ENCODE data around the gene SLC25A39.

The SLC25A39 gene

GRCh38 chr17:44282264-44282663 is 42.4 kb downstream of the SLC25A39 start:
- Histone ChIP-seq H3K4me3 (ENCODE audit: low read length) (no peak overlapping the region), H3K79me1 (ENCODE audit: low read length) (no peaks in the 10 kb centered on the region), H3K4ac (ENCODE audit: low read depth, low read length) (no peak overlapping the region), H3K36me3 (ENCODE audit: control insufficient read depth, insufficient read depth, low read length) (no peaks in the 10 kb centered on the region), H4K5ac (ENCODE audit: low read length) (no peak overlapping the region), H3K27me3 (ENCODE audit: insufficient read depth, low read length, poor library complexity) (no peaks in the 10 kb centered on the region), H3K4me2 (ENCODE audit: low read length) (no peak overlapping the region), H3K27ac (ENCODE audit: low read depth, low read length) (no peak overlapping the region), H3K18ac (ENCODE audit: low read length) (no peak overlapping the region), H2AK5ac (ENCODE audit: low read length) (no peak overlapping the region), H3K9ac (ENCODE audit: low read length) (no peak overlapping the region), H4K8ac (ENCODE audit: low read depth, low read length) (no peak overlapping the region), H2BK5ac (ENCODE audit: low read length) (no peak overlapping the region), H2BK15ac (replicated peaks; ENCODE audit: low read depth) (no peak overlapping the region), H3K23ac (ENCODE audit: low read length) (no peak overlapping the region), H3K4me1 (ENCODE audit: control insufficient read depth, low read depth, low read length) (peaks cover 2% of the 10 kb centered on the region), H3K56ac (ENCODE audit: low read length) (no peak overlapping the region), H2BK120ac (ENCODE audit: low read depth, low read length) (no peak overlapping the region), H3K79me2 (ENCODE audit: control insufficient read depth, insufficient read depth, low read length) (no peaks in the 10 kb centered on the region)
- WGBS (ENCODE audit: extremely low coverage, insufficient coverage, low lambda C conversion rate) = no CpG with 5 or more reads among the region's 3 CpGs
- DNase-seq = no peak

- no peak overlapping the region for H4K8ac ChIP-seq (ENCODE audit: low read depth, low read length)
- H3K36me3 ChIP-seq (ENCODE audit: control insufficient read depth, insufficient read depth, low read length) = no peaks in the 10 kb centered on the region
- no peaks in the 10 kb centered on the region for H3K27me3 ChIP-seq (ENCODE audit: insufficient read depth, low read length, poor library complexity)
- no peak overlapping the region for H3K4ac ChIP-seq (ENCODE audit: low read depth, low read length)
- H3K9ac ChIP-seq (ENCODE audit: low read length) = no peak overlapping the region
- no peak overlapping the region for H2BK15ac ChIP-seq (replicated peaks; ENCODE audit: low read depth)
- H3K18ac ChIP-seq (ENCODE audit: low read length) = no peak overlapping the region
- H3K79me2 ChIP-seq (ENCODE audit: control insufficient read depth, insufficient read depth, low read length) = no peaks in the 10 kb centered on the region
- H3K4me1 ChIP-seq (ENCODE audit: control insufficient read depth, low read depth, low read length) = peaks cover 2% of the 10 kb centered on the region
- H4K5ac ChIP-seq (ENCODE audit: low read length) = no peak overlapping the region
- WGBS (ENCODE audit: extremely low coverage, insufficient coverage, low lambda C conversion rate) = no CpG with 5 or more reads among the region's 2 CpGs
- no peak overlapping the region for H3K4me3 ChIP-seq (ENCODE audit: low read length)
- no peak overlapping the region for H3K56ac ChIP-seq (ENCODE audit: low read length)
- no peak for DNase-seq
- no peak overlapping the region for H3K23ac ChIP-seq (ENCODE audit: low read length)
- H3K79me1 ChIP-seq (ENCODE audit: low read length) = no peaks in the 10 kb centered on the region
- no peak overlapping the region for H3K27ac ChIP-seq (ENCODE audit: low read depth, low read length)
- no peak overlapping the region for H2BK120ac ChIP-seq (ENCODE audit: low read depth, low read length)
- H2AK5ac ChIP-seq (ENCODE audit: low read length) = no peak overlapping the region
- H3K4me2 ChIP-seq (ENCODE audit: low read length) = no peak overlapping the region
- H2BK5ac ChIP-seq (ENCODE audit: low read length) = no peak overlapping the region
Measured at GRCh38 chr17:44281570-44281969, 43.1 kb downstream of the SLC25A39 start.

GRCh38 chr17:44280392-44280937 is 44.2 kb downstream of the SLC25A39 start:
- H3K4me3 ChIP-seq (ENCODE audit: low read length) = no peak overlapping the region
- H3K9ac ChIP-seq (ENCODE audit: low read length) = no peak overlapping the region
- no peak overlapping the region for H3K4me2 ChIP-seq (ENCODE audit: low read length)
- no peak for DNase-seq
- no peak overlapping the region for H3K56ac ChIP-seq (ENCODE audit: low read length)
- no CpG with 5 or more reads among the region's 12 CpGs for WGBS (ENCODE audit: extremely low coverage, insufficient coverage, low lambda C conversion rate)
- H2BK5ac ChIP-seq (ENCODE audit: low read length) = no peak overlapping the region
- H3K79me1 ChIP-seq (ENCODE audit: low read length) = no peaks in the 10 kb centered on the region
- H3K18ac ChIP-seq (ENCODE audit: low read length) = no peak overlapping the region
- no peak overlapping the region for H2AK5ac ChIP-seq (ENCODE audit: low read length)
- no peak overlapping the region for H4K5ac ChIP-seq (ENCODE audit: low read length)
- no peaks in the 10 kb centered on the region for H3K79me2 ChIP-seq (ENCODE audit: control insufficient read depth, insufficient read depth, low read length)
- H3K27ac ChIP-seq (ENCODE audit: low read depth, low read length) = no peak overlapping the region
- no peak overlapping the region for H3K23ac ChIP-seq (ENCODE audit: low read length)
- no peak overlapping the region for H3K4ac ChIP-seq (ENCODE audit: low read depth, low read length)
- H3K36me3 ChIP-seq (ENCODE audit: control insufficient read depth, insufficient read depth, low read length) = no peaks in the 10 kb centered on the region
- no peak overlapping the region for H2BK120ac ChIP-seq (ENCODE audit: low read depth, low read length)
- no peaks in the 10 kb centered on the region for H3K27me3 ChIP-seq (ENCODE audit: insufficient read depth, low read length, poor library complexity)
- H2BK15ac ChIP-seq (replicated peaks; ENCODE audit: low read depth) = no peak overlapping the region
- peaks cover 2% of the 10 kb centered on the region for H3K4me1 ChIP-seq (ENCODE audit: control insufficient read depth, low read depth, low read length)
- no peak overlapping the region for H4K8ac ChIP-seq (ENCODE audit: low read depth, low read length)

- no peak overlapping the region for H3K4me3 ChIP-seq (ENCODE audit: low read length)
- peak overlapping the region; percentile 73 for H3K56ac ChIP-seq (ENCODE audit: low read length)
- peaks cover 2% of the 10 kb centered on the region for H3K4me1 ChIP-seq (ENCODE audit: control insufficient read depth, low read depth, low read length)
- no peaks in the 10 kb centered on the region for H3K79me1 ChIP-seq (ENCODE audit: low read length)
- H2BK5ac ChIP-seq (ENCODE audit: low read length) = no peak overlapping the region
- H3K36me3 ChIP-seq (ENCODE audit: control insufficient read depth, insufficient read depth, low read length) = no peaks in the 10 kb centered on the region
- DNase-seq = peak; percentile 89
- no peak overlapping the region for H2BK120ac ChIP-seq (ENCODE audit: low read depth, low read length)
- peak overlapping the region; percentile 9 for H3K9ac ChIP-seq (ENCODE audit: low read length)
- no CpG with 5 or more reads among the region's 20 CpGs for WGBS (ENCODE audit: extremely low coverage, insufficient coverage, low lambda C conversion rate)
- H3K79me2 ChIP-seq (ENCODE audit: control insufficient read depth, insufficient read depth, low read length) = no peaks in the 10 kb centered on the region
- no peak overlapping the region for H3K23ac ChIP-seq (ENCODE audit: low read length)
- H3K4me2 ChIP-seq (ENCODE audit: low read length) = no peak overlapping the region
- no peak overlapping the region for H4K8ac ChIP-seq (ENCODE audit: low read depth, low read length)
- H3K27me3 ChIP-seq (ENCODE audit: insufficient read depth, low read length, poor library complexity) = no peaks in the 10 kb centered on the region
- H2BK15ac ChIP-seq (replicated peaks; ENCODE audit: low read depth) = no peak overlapping the region
- no peak overlapping the region for H4K5ac ChIP-seq (ENCODE audit: low read length)
- H3K4ac ChIP-seq (ENCODE audit: low read depth, low read length) = peak overlapping the region; percentile 49
- H3K27ac ChIP-seq (ENCODE audit: low read depth, low read length) = no peak overlapping the region
- no peak overlapping the region for H2AK5ac ChIP-seq (ENCODE audit: low read length)
- no peak overlapping the region for H3K18ac ChIP-seq (ENCODE audit: low read length)
Measured at GRCh38 chr17:44279666-44280391, 44.8 kb downstream of the SLC25A39 start.

- H3K18ac ChIP-seq (ENCODE audit: low read length) = no peak overlapping the region
- H2BK15ac ChIP-seq (replicated peaks; ENCODE audit: low read depth) = no peak overlapping the region
- H3K9ac ChIP-seq (ENCODE audit: low read length) = peak overlapping the region; percentile 9
- no peak overlapping the region for H4K5ac ChIP-seq (ENCODE audit: low read length)
- no peak overlapping the region for H3K23ac ChIP-seq (ENCODE audit: low read length)
- H2AK5ac ChIP-seq (ENCODE audit: low read length) = no peak overlapping the region
- no peaks in the 10 kb centered on the region for H3K27me3 ChIP-seq (ENCODE audit: insufficient read depth, low read length, poor library complexity)
- H3K4ac ChIP-seq (ENCODE audit: low read depth, low read length) = peak overlapping the region; percentile 49
- no peak overlapping the region for H4K8ac ChIP-seq (ENCODE audit: low read depth, low read length)
- H2BK5ac ChIP-seq (ENCODE audit: low read length) = no peak overlapping the region
- H2BK120ac ChIP-seq (ENCODE audit: low read depth, low read length) = no peak overlapping the region
- H3K36me3 ChIP-seq (ENCODE audit: control insufficient read depth, insufficient read depth, low read length) = no peaks in the 10 kb centered on the region
- no peaks in the 10 kb centered on the region for H3K79me1 ChIP-seq (ENCODE audit: low read length)
- peaks cover 2% of the 10 kb centered on the region for H3K4me1 ChIP-seq (ENCODE audit: control insufficient read depth, low read depth, low read length)
- WGBS (ENCODE audit: extremely low coverage, insufficient coverage, low lambda C conversion rate) = no CpG with 5 or more reads among the region's 2 CpGs
- no peak overlapping the region for H3K27ac ChIP-seq (ENCODE audit: low read depth, low read length)
- DNase-seq = no peak
- H3K4me3 ChIP-seq (ENCODE audit: low read length) = no peak overlapping the region
- no peaks in the 10 kb centered on the region for H3K79me2 ChIP-seq (ENCODE audit: control insufficient read depth, insufficient read depth, low read length)
- H3K4me2 ChIP-seq (ENCODE audit: low read length) = no peak overlapping the region
- peak overlapping the region; percentile 73 for H3K56ac ChIP-seq (ENCODE audit: low read length)
Measured at GRCh38 chr17:44279346-44279665, 45.3 kb downstream of the SLC25A39 start.

GRCh38 chr17:44277976-44278375 is 46.6 kb downstream of the SLC25A39 start:
- Histone ChIP-seq H3K79me1 (ENCODE audit: low read length) (no peaks in the 10 kb centered on the region), H3K27me3 (ENCODE audit: insufficient read depth, low read length, poor library complexity) (no peaks in the 10 kb centered on the region), H3K4ac (ENCODE audit: low read depth, low read length) (no peak overlapping the region)

More at GRCh38 chr17:44277976-44278375, 46.6 kb downstream of the SLC25A39 start:
- Histone ChIP-seq H3K4me3 (ENCODE audit: low read length) (no peak overlapping the region), H3K36me3 (ENCODE audit: control insufficient read depth, insufficient read depth, low read length) (no peaks in the 10 kb centered on the region), H2BK15ac (replicated peaks; ENCODE audit: low read depth) (no peak overlapping the region), H3K27ac (ENCODE audit: low read depth, low read length) (no peak overlapping the region), H2AK5ac (ENCODE audit: low read length) (no peak overlapping the region), H3K18ac (ENCODE audit: low read length) (no peak overlapping the region), H3K79me2 (ENCODE audit: control insufficient read depth, insufficient read depth, low read length) (no peaks in the 10 kb centered on the region), H3K23ac (ENCODE audit: low read length) (no peak overlapping the region), H4K8ac (ENCODE audit: low read depth, low read length) (no peak overlapping the region), H2BK5ac (ENCODE audit: low read length) (no peak overlapping the region), H2BK120ac (ENCODE audit: low read depth, low read length) (no peak overlapping the region), H4K5ac (ENCODE audit: low read length) (no peak overlapping the region), H3K4me1 (ENCODE audit: control insufficient read depth, low read depth, low read length) (peaks cover 2% of the 10 kb centered on the region), H3K56ac (ENCODE audit: low read length) (no peak overlapping the region), H3K9ac (ENCODE audit: low read length) (no peak overlapping the region), H3K4me2 (ENCODE audit: low read length) (no peak overlapping the region)
- no peak for DNase-seq
- WGBS (ENCODE audit: extremely low coverage, insufficient coverage, low lambda C conversion rate) = no CpG with 5 or more reads among the region's 4 CpGs
